Measurements from ENCODE around the gene KLHL21.

DNA sequence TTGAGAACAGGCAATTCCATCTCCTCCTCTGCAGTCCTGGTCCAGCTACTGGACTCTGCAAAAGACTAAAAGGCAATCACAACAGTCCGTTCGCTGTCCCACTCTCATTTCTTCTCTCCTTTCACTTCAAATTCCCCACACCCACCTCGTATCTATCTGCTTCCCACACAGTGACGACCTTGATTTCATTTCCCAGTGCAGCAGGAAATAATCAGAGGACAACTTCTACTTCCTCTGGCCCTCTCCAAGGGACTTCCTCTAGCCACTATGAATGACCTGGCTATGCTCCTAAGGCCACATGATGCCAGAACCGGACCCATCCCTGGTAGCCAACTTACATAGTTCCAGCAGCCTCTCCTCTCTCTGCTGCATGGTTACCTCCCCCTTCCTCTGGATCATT, 56.3 kb downstream of the KLHL21 start:
- TF ChIP-seq TCF7L2 (IDR thresholded peaks at IDR 0.05; ENCODE audit: low read depth, low read length) (no peak), POLR2AphosphoS5 (IDR thresholded peaks at IDR 0.05; ENCODE audit: low read depth, low read length) (no peak)
- TF ChIP-seq, protein P1, sequence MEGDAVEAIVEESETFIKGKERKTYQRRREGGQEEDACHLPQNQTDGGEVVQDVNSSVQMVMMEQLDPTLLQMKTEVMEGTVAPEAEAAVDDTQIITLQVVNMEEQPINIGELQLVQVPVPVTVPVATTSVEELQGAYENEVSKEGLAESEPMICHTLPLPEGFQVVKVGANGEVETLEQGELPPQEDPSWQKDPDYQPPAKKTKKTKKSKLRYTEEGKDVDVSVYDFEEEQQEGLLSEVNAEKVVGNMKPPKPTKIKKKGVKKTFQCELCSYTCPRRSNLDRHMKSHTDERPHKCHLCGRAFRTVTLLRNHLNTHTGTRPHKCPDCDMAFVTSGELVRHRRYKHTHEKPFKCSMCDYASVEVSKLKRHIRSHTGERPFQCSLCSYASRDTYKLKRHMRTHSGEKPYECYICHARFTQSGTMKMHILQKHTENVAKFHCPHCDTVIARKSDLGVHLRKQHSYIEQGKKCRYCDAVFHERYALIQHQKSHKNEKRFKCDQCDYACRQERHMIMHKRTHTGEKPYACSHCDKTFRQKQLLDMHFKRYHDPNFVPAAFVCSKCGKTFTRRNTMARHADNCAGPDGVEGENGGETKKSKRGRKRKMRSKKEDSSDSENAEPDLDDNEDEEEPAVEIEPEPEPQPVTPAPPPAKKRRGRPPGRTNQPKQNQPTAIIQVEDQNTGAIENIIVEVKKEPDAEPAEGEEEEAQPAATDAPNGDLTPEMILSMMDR (IDR thresholded peaks at IDR 0.05): no peak

All from Panc1 (cell line).